MM.1S (cell line): ENCODE measurements around the gene SSNA1.

ENCODE experiments used
- DNase-seq: peaks from one replicate; pipeline ENCODE4 v3.0.0-alpha.2; 2015
- H2AFZ ChIP-seq: fragments of 300-600 bp; sonication (generic); 2 replicates; pipeline ENCODE4 v1.6.0; 2016; ENCODE audit warnings: antibody characterized with exemption, low read length
- H3F3A ChIP-seq: fragments of 300-600 bp; sonication (generic); 2 replicates; pipeline ENCODE4 v1.6.1; 2016; ENCODE audit warnings: mild to moderate bottlenecking, antibody characterized with exemption, low read length, moderate library complexity, mixed read lengths; ENCODE audit not compliant: insufficient read depth
- H3K27ac ChIP-seq: fragments of 300-600 bp; sonication (generic); 2 replicates; pipeline ENCODE4 v1.5.1; 2016; ENCODE audit warnings: mild to moderate bottlenecking, low read length
- H3K27me3 ChIP-seq: fragments of 300-600 bp; sonication (generic); replicated peaks from 2 replicates; pipeline ENCODE4 v1.6.0; 2016; ENCODE audit warnings: low read length; ENCODE audit not compliant: insufficient read depth
- H3K36me3 ChIP-seq: fragments of 300-600 bp; sonication (generic); replicated peaks from 2 replicates; pipeline ENCODE4 v1.6.1; 2016; ENCODE audit warnings: mild to moderate bottlenecking, low read length, mixed read lengths; ENCODE audit not compliant: insufficient read depth
- H3K4me1 ChIP-seq: fragments of 300-600 bp; sonication (generic); 2 replicates; pipeline ENCODE4 v1.6.1; 2016; ENCODE audit warnings: low read length, mixed read lengths
- H3K4me2 ChIP-seq: fragments of 300-600 bp; sonication (generic); 2 replicates; pipeline ENCODE4 v1.6.0; 2016; ENCODE audit warnings: low read depth, low read length
- H3K4me3 ChIP-seq: fragments of 300-600 bp; sonication (generic); 2 replicates; pipeline ENCODE4 v1.5.1; 2016; ENCODE audit warnings: low read length, mixed read lengths
- H3K79me2 ChIP-seq: fragments of 300-600 bp; sonication (generic); 2 replicates; pipeline ENCODE4 v1.6.1; 2016; ENCODE audit warnings: mixed run types, low read length, mixed read lengths
- H3K9ac ChIP-seq: fragments of 300-600 bp; sonication (generic); 2 replicates; pipeline ENCODE4 v1.6.1; 2016; ENCODE audit warnings: low read length, mixed read lengths
- H3K9me2 ChIP-seq: fragments of 300-600 bp; sonication (generic); replicated peaks from 2 replicates; pipeline ENCODE4 v1.6.1; 2016; ENCODE audit warnings: mild to moderate bottlenecking, low read length, mixed read lengths; ENCODE audit not compliant: insufficient read depth
- H3K9me3 ChIP-seq: fragments of 300-600 bp; sonication (generic); replicated peaks from 2 replicates; pipeline ENCODE4 v1.6.1; 2016; ENCODE audit warnings: mild to moderate bottlenecking, low read length, mixed read lengths; ENCODE audit not compliant: insufficient read depth
- H4K20me1 ChIP-seq: fragments of 300-600 bp; sonication (generic); 2 replicates; pipeline ENCODE4 v1.6.1; 2016; ENCODE audit warnings: mild to moderate bottlenecking, low read length, moderate library complexity, mixed read lengths; ENCODE audit not compliant: insufficient read depth
- EZH2 ChIP-seq: fragments of 300-600 bp; sonication (generic); optimal IDR thresholded peaks from 2 replicates; pipeline ENCODE3; 2017; ENCODE audit warnings: low read depth, mild to moderate bottlenecking, antibody characterized with exemption, low read length, mixed read lengths
- EZH2phosphoT487 ChIP-seq: fragments of 300-600 bp; sonication (generic); IDR thresholded peaks from 2 replicates; pipeline ENCODE4 v1.6.1; 2018; ENCODE audit warnings: antibody characterized with exemption, low read length
- TF ChIP-seq, protein P1 (sequence below): fragments of 300-600 bp; sonication (generic); IDR thresholded peaks from 2 replicates; pipeline ENCODE4 v1.5.1; 2016; ENCODE audit warnings: antibody characterized with exemption, low read length, mixed read lengths

Gene SSNA1

DNA sequence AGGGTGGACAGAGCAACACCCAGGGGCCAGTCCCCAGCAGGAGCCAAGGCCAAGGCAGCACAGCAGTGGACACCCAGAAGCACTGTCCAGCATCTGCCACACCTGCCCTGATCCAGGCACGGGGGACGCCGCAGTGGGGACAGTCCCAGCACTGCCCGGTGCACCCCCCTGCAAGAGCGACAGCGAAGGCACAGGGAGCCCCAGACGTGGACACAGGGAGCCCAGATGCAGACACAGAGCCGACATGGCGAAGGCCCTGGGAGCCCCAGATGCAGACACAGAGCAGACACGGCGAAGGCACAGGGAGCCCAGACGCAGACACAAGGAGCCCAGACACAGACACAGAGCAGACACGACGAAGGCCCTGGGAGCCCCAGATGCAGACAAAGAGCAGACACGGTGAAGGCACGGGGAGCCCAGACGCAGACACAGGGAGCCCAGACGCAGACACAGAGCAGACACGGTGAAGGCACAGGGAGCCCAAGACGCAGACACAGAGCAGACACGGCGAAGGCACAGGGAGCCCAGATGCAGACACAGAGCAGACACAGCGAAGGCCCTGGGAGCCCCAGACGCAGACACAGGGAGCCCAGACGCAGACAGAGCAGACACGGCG lies 4.4 kb upstream of the SSNA1 start:
- H3K4me1 ChIP-seq = peaks cover 11% of the 10 kb centered on the region
- H3K9ac ChIP-seq = no peak overlapping the region
- no peak for DNase-seq
- no peaks in the 10 kb centered on the region for H3K27me3 ChIP-seq
- H3K9me3 ChIP-seq = no peaks in the 10 kb centered on the region
- H2AFZ ChIP-seq = no peak overlapping the region
- peaks cover 5% of the 10 kb centered on the region for H3F3A ChIP-seq
- H3K27ac ChIP-seq = no peak overlapping the region
- TF ChIP-seq, protein P1, sequence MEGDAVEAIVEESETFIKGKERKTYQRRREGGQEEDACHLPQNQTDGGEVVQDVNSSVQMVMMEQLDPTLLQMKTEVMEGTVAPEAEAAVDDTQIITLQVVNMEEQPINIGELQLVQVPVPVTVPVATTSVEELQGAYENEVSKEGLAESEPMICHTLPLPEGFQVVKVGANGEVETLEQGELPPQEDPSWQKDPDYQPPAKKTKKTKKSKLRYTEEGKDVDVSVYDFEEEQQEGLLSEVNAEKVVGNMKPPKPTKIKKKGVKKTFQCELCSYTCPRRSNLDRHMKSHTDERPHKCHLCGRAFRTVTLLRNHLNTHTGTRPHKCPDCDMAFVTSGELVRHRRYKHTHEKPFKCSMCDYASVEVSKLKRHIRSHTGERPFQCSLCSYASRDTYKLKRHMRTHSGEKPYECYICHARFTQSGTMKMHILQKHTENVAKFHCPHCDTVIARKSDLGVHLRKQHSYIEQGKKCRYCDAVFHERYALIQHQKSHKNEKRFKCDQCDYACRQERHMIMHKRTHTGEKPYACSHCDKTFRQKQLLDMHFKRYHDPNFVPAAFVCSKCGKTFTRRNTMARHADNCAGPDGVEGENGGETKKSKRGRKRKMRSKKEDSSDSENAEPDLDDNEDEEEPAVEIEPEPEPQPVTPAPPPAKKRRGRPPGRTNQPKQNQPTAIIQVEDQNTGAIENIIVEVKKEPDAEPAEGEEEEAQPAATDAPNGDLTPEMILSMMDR = no peak
- TF ChIP-seq EZH2phosphoT487 = no peak
- no peak for TF ChIP-seq EZH2
- no peaks in the 10 kb centered on the region for H3K9me2 ChIP-seq
- H3K36me3 ChIP-seq = no peaks in the 10 kb centered on the region
- H3K4me2 ChIP-seq = no peak overlapping the region
- no peaks in the 10 kb centered on the region for H4K20me1 ChIP-seq
- H3K79me2 ChIP-seq = peaks cover 38% of the 10 kb centered on the region
- no peak overlapping the region for H3K4me3 ChIP-seq

DNA sequence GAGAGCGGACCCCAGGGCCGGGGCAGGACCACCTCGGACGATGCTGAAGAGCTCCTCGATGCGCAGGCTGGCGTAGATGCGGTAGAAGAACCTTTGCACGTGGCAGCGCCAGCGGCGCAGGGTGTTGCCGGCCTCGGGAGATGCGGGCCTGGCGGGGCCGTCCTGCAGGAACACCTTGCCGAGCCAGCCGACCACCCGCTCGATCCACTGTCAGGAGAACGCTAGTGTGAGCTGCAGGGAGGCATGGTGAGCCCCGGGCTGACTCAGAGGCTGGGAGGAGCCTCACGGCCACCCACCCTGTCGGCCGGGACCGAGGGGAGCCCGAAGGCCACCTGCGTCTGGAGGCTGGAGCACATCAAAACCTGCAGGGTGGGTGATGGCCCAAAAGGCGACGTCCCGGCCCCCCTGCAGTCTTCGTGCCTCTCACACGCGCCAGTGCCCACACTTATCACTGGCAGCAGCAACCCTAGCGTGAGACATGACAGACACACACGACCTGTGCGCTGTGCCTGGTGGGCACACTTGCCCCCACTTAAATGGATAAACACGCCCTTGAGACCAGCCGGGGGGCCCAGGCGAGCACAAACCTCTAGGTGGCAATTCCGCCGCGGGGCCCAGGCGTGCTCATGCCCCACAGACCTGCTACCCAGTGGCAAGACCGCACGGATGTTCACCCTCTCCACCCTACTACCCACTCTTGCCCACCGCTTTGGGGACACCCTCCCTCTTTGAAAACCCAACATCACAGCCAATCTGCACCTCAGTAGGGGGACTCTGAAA lies 3.4 kb upstream of the SSNA1 start:
- TF ChIP-seq, protein P1 = no peak
- TF ChIP-seq EZH2 (no peak), EZH2phosphoT487 (no peak)
- Histone ChIP-seq H4K20me1 (no peaks in the 10 kb centered on the region), H3K36me3 (no peaks in the 10 kb centered on the region), H3K4me3 (no peak overlapping the region), H3K4me2 (no peak overlapping the region), H3K9ac (no peak overlapping the region), H3K27me3 (no peaks in the 10 kb centered on the region), H2AFZ (no peak overlapping the region), H3F3A (peaks cover 15% of the 10 kb centered on the region), H3K9me3 (no peaks in the 10 kb centered on the region), H3K79me2 (peaks cover 48% of the 10 kb centered on the region), H3K9me2 (no peaks in the 10 kb centered on the region), H3K4me1 (peaks cover 16% of the 10 kb centered on the region), H3K27ac (no peak overlapping the region)
- no peak for DNase-seq

DNA sequence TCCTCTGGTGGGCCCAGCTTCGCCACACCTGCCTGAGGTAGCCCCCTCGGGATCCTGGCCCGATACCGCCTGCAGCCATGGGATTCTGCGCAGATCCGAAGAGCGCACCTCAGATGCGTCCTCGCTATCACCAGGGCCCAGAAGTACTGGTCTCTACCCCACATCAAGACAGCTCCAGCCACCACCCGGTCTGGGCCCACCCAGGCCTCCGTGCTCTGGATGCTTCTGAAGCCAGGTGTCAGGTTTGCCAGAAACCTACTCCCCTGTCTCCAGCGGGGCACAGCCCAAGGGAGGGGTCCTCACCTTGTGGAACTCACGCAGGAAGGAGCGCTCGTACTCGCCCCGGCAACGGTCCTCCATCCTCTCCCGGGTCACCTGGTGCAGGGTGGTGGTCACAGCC lies 2.6 kb upstream of the SSNA1 start:
- H3K36me3 ChIP-seq = no peaks in the 10 kb centered on the region

More for the DNA sequence above, 2.6 kb upstream of the SSNA1 start:
- Histone ChIP-seq H2AFZ (no peak overlapping the region), H4K20me1 (no peaks in the 10 kb centered on the region), H3K4me2 (no peak overlapping the region), H3K9me2 (no peaks in the 10 kb centered on the region), H3K4me1 (peaks cover 17% of the 10 kb centered on the region), H3K4me3 (no peak overlapping the region), H3K27me3 (no peaks in the 10 kb centered on the region), H3K9me3 (no peaks in the 10 kb centered on the region), H3K79me2 (peaks cover 56% of the 10 kb centered on the region), H3K27ac (no peak overlapping the region), H3F3A (peaks cover 16% of the 10 kb centered on the region), H3K9ac (no peak overlapping the region)
- TF ChIP-seq, protein P1 = no peak
- no peak for TF ChIP-seq EZH2
- TF ChIP-seq EZH2phosphoT487 = no peak
- no peak for DNase-seq
